GM11168 (cell line): ENCODE data around the gene SGMS1.
"Not testable (repeated sequence)": the region's sequence is repeated elsewhere in the genome, so short reads cannot be mapped to it uniquely, and the experiment has no call there.

Experiments
- in situ Hi-C: fragments of 300-500 bp; cut with MboI; formaldehyde crosslinking; loops from one replicate; pipeline ENCODE4 v1.12.0; 2022; ENCODE audit warnings: low sequenced_read_pairs; ENCODE audit not compliant: unreplicated experiment

SGMS1 gene

DNA sequence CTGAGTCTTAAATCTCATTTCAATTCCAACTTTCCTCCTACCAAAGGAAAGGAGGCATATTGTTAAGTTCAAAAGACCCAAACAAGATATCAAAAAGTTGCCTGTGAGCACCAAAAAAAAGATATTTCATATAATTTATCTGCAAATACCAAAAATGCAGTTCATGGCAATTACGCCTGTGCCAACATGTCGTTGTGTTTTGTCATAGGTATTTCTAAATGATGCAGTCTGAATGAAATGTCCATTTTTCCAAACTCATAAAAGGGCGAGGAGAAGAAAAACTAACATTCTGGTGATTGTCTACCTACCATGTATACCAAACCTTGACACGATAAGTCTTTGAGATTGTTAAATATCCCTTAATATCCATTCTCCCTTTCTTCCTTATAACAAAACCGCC lies 109.8 kb downstream of the SGMS1 start:
- in situ Hi-C loops = no loop called here

DNA sequence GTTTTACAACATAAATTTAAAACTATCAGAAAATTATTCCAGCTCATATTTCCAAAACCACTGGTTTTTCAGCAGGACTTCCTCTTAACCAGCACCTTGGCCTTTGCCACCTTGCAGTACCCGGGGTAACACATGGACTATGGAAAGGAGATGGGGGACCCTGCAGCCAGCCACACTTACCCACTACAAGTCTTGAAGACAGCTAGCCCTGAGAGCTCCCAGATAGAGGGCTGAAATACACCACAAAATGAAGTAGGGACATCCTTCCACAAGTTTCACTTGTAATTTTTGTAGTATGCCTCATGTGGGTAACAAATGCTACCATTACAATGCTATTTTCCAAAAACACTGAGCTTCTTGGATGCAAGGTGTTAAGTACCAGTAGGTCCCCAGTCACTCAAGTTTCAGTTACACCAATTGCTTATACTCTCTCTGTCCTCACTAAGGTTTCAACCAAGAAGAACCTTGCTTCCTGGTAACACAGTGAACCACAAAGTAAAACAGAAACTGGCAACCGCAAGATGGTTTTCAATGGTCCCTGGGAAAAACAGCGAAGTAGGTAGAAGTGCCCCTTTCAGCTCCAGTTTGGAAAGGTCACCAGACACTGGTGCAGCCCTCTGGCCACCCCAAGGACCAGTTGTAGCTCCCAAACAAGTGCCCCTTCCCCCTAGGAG lies 110.9 kb downstream of the SGMS1 start:
- in situ Hi-C loops = no loop called here

DNA sequence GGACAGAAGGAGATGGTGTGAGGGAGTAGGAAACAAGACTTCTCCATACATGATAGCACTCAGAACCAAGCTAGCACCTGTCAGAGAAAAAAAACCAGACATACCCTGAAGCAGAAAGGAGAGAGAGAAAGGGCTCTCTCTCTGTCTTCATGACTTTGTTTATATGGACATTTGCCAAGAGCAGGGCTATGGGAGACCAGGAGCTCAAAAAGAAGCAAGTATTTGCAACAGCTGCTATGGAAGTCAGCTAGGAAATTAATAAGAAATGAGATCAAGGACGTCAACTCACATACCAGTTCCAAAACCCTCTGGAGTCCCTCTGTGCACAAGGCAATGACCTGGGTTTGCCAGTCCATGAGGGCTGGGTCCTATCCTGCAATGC lies 111.6 kb downstream of the SGMS1 start:
- in situ Hi-C loops = no loop called here

DNA sequence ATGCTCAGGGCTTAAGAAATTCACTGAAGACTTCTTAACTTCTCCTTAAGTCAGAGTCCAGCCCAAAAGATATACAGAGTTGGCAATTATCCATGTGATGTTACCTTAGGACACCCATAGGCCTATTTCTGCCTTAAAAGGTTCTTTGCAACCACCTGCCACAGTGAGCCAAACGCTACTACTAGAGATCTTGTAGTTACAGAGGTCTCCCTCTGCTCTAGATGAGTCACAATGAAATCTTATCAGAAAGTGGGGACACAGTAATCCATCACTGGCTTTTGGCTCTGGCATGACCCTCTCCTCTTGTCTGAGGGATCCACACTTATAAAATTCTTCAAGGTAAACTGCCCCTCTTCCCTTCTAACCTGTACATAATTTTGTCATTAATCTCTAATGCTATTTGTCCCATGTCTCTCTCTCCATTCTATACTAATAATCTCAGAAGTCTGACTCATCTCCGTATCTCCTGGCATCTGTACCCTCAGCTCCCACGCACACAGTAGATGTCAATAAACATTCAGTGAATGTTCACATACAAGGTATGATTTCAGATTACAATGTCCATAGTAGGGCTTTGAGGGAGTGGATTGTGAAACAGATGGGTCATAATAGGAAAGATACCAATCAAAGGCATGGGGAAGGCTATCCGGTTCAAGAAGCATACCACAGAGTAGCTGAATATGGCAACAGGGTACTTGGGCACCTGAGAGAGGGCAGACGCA lies 112.1 kb downstream of the SGMS1 start:
- in situ Hi-C loops = no loop called here

DNA sequence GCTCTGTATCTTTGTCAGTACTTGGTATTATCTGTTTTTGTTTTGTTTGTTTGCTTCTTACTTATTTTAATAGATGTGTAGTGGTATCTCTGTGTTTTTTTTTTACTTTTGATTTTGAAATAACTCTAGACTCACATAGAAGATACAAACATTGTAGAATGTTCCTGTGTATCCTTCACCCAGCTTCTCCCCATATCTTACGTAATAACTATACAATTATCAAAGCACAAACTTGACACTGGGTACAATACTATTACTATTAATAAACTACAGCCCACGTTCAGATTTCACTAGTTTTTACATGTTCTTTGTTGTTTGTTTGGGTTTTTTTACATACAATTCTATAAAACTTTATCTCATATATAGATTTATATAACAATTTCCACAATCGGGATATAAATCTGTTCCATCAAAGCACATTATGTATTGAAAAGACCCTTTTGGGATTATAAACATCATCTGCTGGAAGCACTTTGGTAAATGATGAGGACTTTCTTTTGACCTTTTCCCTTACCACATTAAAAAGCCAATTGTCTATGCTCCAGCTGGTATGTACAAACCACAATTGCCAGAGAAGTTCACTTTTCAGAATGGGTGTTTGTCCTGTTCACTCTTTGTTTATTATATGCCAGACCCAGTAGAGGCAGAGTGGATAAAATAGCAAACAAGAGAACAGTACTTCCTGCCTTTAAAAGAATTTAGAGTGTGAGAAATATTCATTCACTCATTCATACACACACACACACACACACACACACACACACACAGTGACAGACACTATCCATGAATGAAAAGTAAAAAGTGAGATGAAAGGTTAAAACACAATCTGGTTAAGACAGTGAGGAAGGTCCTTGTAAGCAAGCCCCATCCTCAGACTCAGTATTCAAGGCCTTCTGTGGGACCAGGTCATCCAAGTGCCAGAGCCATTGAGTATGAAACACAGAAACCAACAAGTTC lies 113.0 kb downstream of the SGMS1 start:
- in situ Hi-C loops = no loop called here

DNA sequence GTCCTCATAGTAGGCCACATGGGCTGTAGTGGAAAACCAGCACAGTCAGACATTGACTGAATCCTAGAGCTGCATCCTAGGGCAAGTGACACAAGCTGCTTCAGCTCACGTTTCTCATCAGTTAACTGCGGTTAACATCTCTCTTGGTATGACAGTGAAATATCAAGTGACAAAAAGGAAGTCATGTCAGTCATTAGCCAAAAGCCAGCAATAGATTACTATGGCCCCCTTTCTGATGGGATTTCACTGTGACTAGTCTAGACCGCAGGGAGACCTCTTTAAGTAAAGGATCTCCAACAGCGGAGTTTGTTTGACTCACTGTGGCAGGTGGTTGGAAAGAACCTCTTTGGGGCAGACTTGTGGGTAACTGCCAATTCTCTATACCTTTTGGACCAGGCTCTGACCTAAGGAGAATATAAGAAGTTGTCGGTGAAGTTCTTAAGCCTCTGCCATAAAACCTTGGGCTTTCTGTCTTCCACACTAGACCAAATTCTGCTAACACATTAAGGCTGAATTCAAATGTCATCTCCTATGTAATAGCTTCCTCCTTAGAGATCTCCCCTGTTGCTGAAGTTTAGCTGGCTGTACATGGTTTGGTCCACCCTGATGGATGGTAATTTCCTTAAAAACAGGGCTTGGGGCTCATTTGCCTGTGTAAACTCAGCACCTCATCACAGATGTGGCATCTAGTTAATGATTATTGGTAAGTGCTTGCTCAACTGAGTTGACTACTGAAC lies 115.3 kb downstream of the SGMS1 start:
- in situ Hi-C loops = no loop called here

DNA sequence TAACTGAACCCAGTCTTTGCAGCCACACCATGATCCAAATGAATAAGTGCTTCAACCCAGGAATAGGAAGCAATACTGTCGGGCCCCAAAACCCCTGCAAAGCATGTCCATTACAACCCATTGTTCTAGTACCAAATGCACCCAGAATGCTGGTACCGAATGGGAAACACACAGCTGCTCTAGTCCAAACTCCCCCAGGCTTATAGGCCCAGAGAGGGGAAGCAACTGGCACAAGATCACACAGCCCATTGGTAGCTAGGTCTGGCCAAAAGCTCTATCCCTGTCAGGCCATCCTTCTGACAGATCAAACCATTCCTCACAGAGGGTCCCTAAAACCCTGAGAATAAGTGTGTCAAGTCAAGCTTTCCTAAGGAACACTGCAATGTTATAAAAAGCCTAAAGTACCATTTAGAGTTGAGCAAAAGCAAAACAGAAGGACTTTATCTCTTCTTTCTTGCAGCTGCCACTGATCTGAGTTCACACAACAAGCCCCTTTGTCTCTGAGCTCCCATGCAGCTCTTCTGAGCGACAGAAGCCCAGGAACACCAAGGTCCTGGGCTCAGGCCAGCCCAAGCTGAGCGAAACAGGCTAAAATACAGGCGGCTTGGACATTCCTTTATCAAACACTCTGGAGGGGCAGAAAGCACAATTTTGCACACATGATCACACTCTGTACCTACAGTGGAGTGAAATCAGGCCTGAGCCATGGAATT lies 116.7 kb downstream of the SGMS1 start:
- in situ Hi-C loops = no loop called here

DNA sequence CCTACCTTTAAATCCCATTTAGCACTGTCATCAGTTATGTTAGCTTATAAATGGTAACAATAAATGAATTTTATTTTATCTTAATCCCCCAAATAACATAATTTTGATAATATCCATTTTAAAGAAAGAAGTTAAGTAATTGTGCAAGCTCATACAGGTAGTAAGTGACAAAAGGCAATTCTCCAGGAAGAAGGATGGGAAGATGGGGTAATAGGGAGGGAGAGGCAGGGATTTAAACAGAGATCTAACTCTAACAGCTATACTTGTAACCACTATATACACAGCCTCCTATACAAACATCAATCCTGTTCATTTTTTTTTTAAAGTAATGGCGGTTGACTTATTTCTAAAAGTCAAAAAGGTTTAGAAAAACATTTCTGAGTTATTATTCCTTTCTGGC lies 119.4 kb downstream of the SGMS1 start:
- in situ Hi-C loops = no loop called here

DNA sequence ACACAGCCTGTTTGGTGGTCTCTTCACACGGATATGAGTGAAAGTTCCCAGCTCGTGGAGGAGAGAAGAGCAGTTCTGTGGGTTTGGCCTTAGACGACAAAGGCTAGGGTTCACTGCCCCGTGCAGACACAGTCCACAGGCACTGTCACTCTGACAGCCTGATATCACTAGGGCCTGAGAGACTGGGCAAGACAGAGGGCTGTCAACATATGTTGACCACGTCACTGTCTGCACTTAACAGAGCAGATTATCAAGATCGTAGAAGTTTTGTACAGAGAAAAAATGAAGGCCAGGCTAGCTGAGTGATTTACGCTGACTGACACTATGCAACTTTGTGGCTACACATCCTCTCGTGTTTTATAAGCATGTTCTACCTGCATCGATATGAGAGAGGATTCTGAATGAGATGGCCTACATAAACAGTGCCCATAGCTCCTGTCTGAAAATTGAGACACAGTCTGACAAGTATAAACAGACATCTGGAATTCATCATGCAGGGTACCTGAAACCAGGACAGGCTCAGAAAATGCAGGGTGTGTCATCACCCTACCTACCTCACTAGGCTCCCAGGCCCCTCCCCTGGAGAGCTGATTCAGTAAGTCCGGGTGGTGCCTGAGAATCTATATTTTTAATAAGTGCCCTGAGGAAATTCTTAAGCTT lies 120.0 kb downstream of the SGMS1 start:
- in situ Hi-C loops = no loop called here

DNA sequence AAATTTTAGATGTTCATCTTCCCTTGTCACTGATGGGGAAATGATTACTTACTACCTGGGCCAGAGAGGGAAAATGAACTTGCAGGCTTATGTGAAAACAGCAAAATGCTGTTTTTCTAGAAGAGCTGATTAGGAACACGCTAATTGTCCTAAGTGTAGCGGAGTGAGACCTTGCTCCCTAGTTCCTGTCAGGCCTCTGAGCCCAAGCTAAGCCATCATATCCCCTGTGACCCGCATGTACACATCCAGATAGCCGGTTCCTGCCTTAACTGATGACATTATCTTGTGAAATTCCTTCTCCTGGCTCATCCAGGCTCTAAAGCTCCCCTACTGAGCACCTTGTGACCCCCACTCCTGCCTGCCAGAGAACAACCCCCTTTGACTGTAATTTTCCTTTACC lies 120.6 kb downstream of the SGMS1 start:
- in situ Hi-C loops = not testable (repeated sequence)

DNA sequence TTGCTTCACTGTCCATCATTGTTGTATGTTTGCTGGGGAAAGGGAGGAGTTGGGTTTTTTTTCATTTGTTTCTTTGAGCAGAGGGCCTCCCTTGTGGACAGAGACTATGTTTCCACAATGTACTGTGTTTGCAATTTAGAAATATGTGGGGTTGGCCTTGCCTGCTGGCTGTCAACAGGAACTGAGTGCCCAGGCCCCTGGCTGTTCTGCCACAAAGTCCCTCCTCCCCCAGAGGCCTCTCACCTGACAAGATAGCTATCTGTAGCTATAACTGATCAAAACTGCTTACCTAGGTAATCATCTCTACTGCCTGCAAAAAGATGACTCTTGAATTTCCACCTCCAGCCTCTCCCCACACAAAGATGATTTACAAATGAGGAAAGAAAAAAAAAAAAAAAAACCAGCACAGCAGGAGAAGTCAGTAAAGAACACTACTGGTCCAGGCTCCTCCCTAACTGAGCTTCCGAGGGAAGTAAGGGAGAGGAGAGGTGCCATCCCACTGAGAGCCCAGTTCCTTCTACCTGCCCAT lies 121.8 kb downstream of the SGMS1 start:
- in situ Hi-C loops = no loop called here

DNA sequence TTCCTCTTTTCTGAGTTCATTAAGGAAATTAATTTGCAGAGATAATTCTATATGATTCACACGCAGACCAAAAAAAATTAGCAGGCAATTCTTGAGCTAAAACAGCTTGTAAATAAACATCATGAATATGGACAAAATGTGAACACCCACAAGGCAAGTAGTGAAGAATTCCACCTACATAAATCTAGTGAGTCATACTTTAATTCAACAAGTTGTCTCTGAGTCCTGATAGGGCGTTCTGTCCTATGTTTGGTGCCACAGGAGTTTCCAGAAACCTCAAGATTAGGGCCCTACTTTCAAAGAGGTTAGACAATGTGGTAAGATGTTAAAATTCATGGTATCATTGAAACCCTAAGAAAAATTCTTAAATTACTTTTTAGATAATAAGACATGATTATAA lies 122.3 kb downstream of the SGMS1 start:
- in situ Hi-C loops = no loop called here

DNA sequence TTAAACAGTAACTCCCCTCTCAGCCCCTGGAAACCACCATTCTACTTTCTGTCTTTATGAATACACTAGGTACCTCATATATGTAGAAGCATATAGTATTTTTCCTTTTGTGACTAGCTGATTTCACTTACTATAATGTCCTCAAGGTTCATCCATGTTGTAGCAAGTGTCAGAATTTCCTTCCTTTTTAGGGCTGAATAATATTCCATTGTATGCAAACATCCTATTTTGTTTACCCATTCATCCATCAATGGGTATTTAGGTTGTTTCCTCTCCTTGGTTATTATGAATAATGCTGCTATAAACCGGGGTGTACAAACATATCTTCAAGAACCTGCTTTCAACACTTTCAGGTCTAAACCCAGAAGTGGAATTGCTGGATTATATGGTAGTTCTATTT lies 125.3 kb downstream of the SGMS1 start:
- in situ Hi-C loops = no loop called here

DNA sequence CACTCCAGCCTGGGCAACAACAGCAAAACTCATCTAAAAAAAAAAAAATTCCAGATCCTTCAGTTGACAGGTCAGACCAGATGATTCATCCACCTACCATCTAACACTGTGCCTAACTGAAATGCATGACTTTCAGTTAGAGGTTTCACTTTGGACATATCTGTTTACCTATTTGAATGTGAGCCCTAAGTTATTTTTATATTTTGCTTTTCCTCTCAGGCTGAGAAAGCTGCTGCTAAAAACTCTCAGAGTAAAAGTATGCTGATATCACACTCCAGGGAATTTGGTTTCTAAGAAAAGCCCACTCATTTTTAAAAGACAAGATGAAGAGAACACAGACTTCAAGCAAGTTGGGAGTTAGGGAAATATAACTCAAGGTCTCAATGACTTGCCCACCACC lies 126.0 kb downstream of the SGMS1 start:
- in situ Hi-C loops = no loop called here

DNA sequence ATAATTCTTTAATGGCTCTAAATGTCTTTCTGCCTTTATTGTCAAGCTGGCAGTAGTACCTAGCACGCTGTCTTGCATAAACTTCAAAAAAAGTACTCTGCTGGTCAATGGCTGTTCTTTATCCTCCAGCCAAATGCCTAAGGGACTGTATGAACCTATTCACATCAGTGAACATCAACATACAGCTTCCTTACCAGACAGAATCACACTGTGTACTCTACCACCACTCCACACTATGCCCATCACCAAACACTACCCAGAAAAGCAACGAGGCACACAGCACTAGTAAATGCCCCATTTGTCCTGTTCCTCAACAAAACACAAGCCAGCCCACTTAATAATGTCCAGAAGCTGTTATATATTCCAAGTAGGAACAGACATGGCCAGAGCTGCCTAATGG lies 127.5 kb downstream of the SGMS1 start:
- in situ Hi-C loops = no loop called here

DNA sequence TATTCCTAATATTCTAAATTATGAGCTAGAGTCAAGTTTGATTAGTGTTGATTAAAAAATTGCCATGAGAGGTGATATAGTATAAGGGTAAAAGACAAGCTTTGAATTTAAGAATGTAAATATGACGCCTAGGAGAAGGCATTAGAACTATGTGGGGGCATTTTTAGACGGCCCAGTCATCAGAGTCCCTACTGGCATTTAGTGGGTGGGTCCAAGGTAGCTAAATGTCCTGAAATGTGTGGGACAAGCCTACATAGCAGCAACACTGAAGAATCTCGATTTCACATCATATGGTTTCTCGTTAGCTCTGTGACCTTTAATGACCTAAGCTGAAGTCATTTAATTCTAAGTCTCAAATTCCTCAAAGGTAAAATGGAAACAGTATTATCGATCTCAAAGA lies 133.5 kb downstream of the SGMS1 start:
- in situ Hi-C loops = no loop called here

DNA sequence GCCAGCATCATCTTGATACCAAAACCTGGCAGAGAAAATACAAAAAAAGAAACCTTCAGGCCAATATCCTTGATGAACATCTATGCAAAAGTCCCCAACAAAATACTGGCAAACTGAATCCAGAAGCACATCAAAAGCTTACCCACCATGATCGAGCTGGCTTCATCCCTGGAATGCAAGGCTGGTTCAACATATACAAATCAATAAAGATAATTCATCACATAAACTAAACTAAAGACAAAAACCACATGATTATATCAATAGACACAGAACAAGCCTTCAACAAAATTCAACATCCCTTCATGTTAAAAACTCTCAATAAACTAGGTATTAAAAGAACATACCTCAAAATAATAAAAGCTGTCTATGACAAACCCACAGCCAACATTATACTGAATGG lies 139.2 kb downstream of the SGMS1 start:
- in situ Hi-C loops = not testable (repeated sequence)

DNA sequence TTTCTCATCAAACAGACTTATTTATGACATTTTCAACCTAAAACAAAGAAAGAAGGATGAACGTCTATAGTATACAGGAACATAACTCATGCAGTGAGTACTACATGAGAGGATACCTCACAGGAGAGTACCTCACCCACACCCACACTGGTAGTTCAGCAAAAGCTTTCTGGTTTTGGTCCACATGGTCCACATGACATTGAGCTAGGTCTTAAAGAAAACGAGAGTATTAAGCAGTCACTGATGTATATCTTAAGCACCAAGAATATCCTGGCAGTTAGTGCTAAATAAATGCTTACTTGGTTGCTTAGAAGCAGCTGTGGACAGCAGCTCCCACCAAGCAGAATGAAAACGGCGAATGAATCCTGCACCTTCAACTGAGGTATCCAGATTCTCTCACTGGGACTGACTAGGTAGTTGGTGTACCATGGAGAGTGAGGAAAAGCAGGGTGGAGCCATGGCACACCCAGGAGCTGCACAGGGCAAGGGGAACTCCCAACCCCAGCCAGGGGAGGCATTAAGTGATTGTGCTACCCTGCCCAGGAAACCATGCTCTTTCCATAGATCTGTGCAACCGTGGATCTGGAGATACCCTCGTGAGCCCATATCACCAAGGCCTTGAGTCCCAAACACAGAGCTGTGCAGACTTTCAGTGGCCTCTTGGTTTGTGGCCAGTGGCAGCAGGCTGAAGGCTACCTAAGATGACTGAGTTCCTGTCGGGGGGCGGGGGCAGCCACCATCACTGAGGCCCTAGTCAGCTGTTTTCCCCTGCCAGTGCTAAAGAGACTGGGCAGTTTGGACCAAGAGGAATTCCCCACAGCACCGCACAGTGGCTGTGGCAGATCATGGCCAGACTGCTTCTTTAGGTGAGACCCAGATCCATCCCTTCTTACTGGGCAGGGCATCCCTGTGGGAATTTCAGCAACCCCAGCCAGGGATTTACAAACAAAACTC lies 143.4 kb downstream of the SGMS1 start:
- in situ Hi-C loops = no loop called here
